Loucy (cell line): ENCODE data around the gene OTOP3.

ENCODE experiments used
- H2AFZ ChIP-seq: fragments of 200-600 bp; sonication (generic); 2 replicates; pipeline ENCODE4 v1.6.0; 2016; ENCODE audit warnings: antibody characterized with exemption, mild to moderate bottlenecking, low read length, moderate library complexity
- H3F3A ChIP-seq: fragments of 200-600 bp; 2 replicates; pipeline ENCODE4 v1.6.0; 2016; ENCODE audit warnings: antibody characterized with exemption, low read depth, mild to moderate bottlenecking
- H3K27me3 ChIP-seq: fragments of 200-600 bp; sonication (generic); 2 replicates; pipeline ENCODE4 v1.6.1; 2014; ENCODE audit warnings: low read length, mild to moderate bottlenecking; ENCODE audit not compliant: insufficient read depth, poor library complexity, severe bottlenecking
- H3K36me3 ChIP-seq: fragments of 200-600 bp; sonication (generic); 2 replicates; pipeline ENCODE4 v1.6.1; 2016; ENCODE audit warnings: low read length; ENCODE audit not compliant: insufficient read depth
- H3K4me1 ChIP-seq: fragments of 200-600 bp; sonication (generic); 2 replicates; pipeline ENCODE4 v1.5.1; 2014; ENCODE audit warnings: low read length, mild to moderate bottlenecking; ENCODE audit not compliant: insufficient read depth, poor library complexity, severe bottlenecking
- H3K4me2 ChIP-seq: fragments of 200-600 bp; sonication (generic); 2 replicates; pipeline ENCODE4 v1.6.0; 2014; ENCODE audit warnings: antibody characterized with exemption, low read length, low read depth, mild to moderate bottlenecking; ENCODE audit not compliant: poor library complexity, severe bottlenecking
- H3K4me3 ChIP-seq: fragments of 200-600 bp; sonication (generic); 2 replicates; pipeline ENCODE4 v1.5.1; 2014; ENCODE audit warnings: low read length, mild to moderate bottlenecking, mixed read lengths; ENCODE audit not compliant: poor library complexity, severe bottlenecking
- H3K79me2 ChIP-seq: fragments of 200-600 bp; sonication (generic); 2 replicates; pipeline ENCODE4 v1.6.1; 2014; ENCODE audit warnings: low read length; ENCODE audit not compliant: insufficient read depth
- H3K9ac ChIP-seq: fragments of 200-600 bp; sonication (generic); 2 replicates; pipeline ENCODE4 v1.6.0; 2014; ENCODE audit warnings: mild to moderate bottlenecking, low read depth, low read length, moderate library complexity; ENCODE audit not compliant: poor library complexity, severe bottlenecking
- H3K9me2 ChIP-seq: fragments of 200-600 bp; sonication (generic); replicated peaks from 2 replicates; pipeline ENCODE4 v1.6.1; 2016; ENCODE audit warnings: low read depth, low read length, mixed read lengths
- H3K9me3 ChIP-seq: fragments of 200-600 bp; sonication (generic); 2 replicates; pipeline ENCODE4 v1.6.1; 2014; ENCODE audit warnings: mild to moderate bottlenecking, antibody characterized with exemption, low read length, low read depth; ENCODE audit not compliant: insufficient read depth
- H4K20me1 ChIP-seq: fragments of 200-600 bp; sonication (generic); 2 replicates; pipeline ENCODE4 v1.6.0; 2014; ENCODE audit warnings: antibody characterized with exemption, low read length, mild to moderate bottlenecking; ENCODE audit not compliant: insufficient read depth, poor library complexity, severe bottlenecking
- CTCF ChIP-seq: fragments of 200-600 bp; sonication (generic); conservative IDR thresholded peaks from 2 replicates; pipeline ENCODE4 v1.5.1; 2014; ENCODE audit warnings: mild to moderate bottlenecking, antibody characterized with exemption, low read length
- EZH2phosphoT487 ChIP-seq: fragments of 200-600 bp; IDR thresholded peaks from 2 replicates; pipeline ENCODE4 v1.6.1; 2018; ENCODE audit warnings: antibody characterized with exemption, mild to moderate bottlenecking, moderate library complexity, borderline replicate concordance

The OTOP3 gene

GRCh38 chr17:74919440-74920305 lies 16.0 kb upstream of the OTOP3 start:
- no peak overlapping the region for H2AFZ ChIP-seq
- H3K4me3 ChIP-seq: no peak overlapping the region
- no peaks in the 10 kb centered on the region for H3K9me2 ChIP-seq
- H3K79me2 ChIP-seq: no peaks in the 10 kb centered on the region
- H3K36me3 ChIP-seq: no peaks in the 10 kb centered on the region
- no peak overlapping the region for H3K9ac ChIP-seq
- H3K27me3 ChIP-seq: no peaks in the 10 kb centered on the region
- H3F3A ChIP-seq: no peaks in the 10 kb centered on the region
- no peaks in the 10 kb centered on the region for H3K4me1 ChIP-seq
- no peak overlapping the region for H3K4me2 ChIP-seq
- no peaks in the 10 kb centered on the region for H3K9me3 ChIP-seq
- no peak for TF ChIP-seq CTCF
- no peak for TF ChIP-seq EZH2phosphoT487
- H4K20me1 ChIP-seq: no peaks in the 10 kb centered on the region

GRCh38 chr17:74920306-74920620 lies 15.4 kb upstream of the OTOP3 start:
- no peaks in the 10 kb centered on the region for H3K9me3 ChIP-seq
- H3K79me2 ChIP-seq: no peaks in the 10 kb centered on the region
- no peak overlapping the region for H3K9ac ChIP-seq
- no peak overlapping the region for H3K4me3 ChIP-seq
- H3K9me2 ChIP-seq: no peaks in the 10 kb centered on the region
- H4K20me1 ChIP-seq: no peaks in the 10 kb centered on the region
- no peak overlapping the region for H2AFZ ChIP-seq
- H3K4me1 ChIP-seq: no peaks in the 10 kb centered on the region
- no peak overlapping the region for H3K4me2 ChIP-seq
- no peaks in the 10 kb centered on the region for H3K36me3 ChIP-seq
- no peaks in the 10 kb centered on the region for H3F3A ChIP-seq
- no peaks in the 10 kb centered on the region for H3K27me3 ChIP-seq
- TF ChIP-seq CTCF: no peak
- no peak for TF ChIP-seq EZH2phosphoT487

DNA sequence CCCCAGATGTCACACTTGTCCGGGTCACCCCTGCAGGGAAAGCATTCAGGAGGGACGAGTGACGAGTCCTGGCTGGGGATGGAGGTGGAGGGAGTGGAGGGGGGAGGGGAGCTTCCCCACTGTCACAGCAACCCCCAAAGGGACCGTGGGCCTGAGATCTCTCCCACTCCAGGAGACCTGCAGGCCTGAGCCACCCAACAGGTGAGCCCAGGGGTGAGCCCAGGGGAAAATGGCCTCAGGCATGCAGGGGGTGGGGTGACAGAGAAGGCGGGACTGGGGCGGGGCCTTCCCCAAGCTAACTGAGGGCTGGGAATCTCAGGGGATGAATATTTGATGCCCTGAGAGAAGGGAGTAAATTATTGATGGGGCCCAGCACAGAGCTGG lies 15.1 kb upstream of the OTOP3 start:
- Histone ChIP-seq H3K4me2 (no peak overlapping the region), H3K79me2 (no peaks in the 10 kb centered on the region), H4K20me1 (no peaks in the 10 kb centered on the region), H3K4me1 (no peaks in the 10 kb centered on the region), H2AFZ (no peak overlapping the region), H3F3A (no peaks in the 10 kb centered on the region), H3K27me3 (no peaks in the 10 kb centered on the region), H3K9me3 (no peaks in the 10 kb centered on the region), H3K9ac (no peak overlapping the region), H3K4me3 (no peak overlapping the region), H3K9me2 (no peaks in the 10 kb centered on the region), H3K36me3 (no peaks in the 10 kb centered on the region)
- TF ChIP-seq EZH2phosphoT487 (no peak), CTCF (no peak)
